Measurements from ENCODE around the gene TCFL5. TPM values are rescaled to one million over a fixed set of nuclear protein-coding genes. Genes with fewer than 3 reads are reported as not detected.

The TCFL5 gene
- 10.8 TPM for polyA plus RNA-seq (2013, experiment 1 of 2)
- 16.0 TPM for polyA plus RNA-seq (2013, experiment 2 of 2)

GRCh38 chr20:62861726-62862336 lies at the start of gene TCFL5:
TCFL5 (minus strand) TSS chr20:62861822; CDS start chr20:62861670, 152 bp downstream.
- Histone ChIP-seq H3K27ac (ENCODE audit: low read depth, low read length) (no peak within 1 kb of the TSS), H3K36me3 (ENCODE audit: insufficient read depth, low read length) (peaks cover 20% of the 10 kb centered on the region), H3K4me1 (ENCODE audit: insufficient read depth, low read length) (peaks cover 6% of the 10 kb centered on the region), H3K9me3 (ENCODE audit: insufficient read depth, low read depth, low read length) (no peaks in the 10 kb centered on the region), H3K4me3 (ENCODE audit: low read length) (peak within 1 kb of the TSS; percentile 72), H3K27me3 (ENCODE audit: insufficient read depth, low read length) (peaks cover 8% of the 10 kb centered on the region; the same call in 1 of the 2 replicates), H3K9ac (ENCODE audit: low read depth, low read length) (peak within 1 kb of the TSS; percentile 74)
- WGBS, result 12% methylated on average over 54 of the region's 70 CpGs

- Histone ChIP-seq H3K4me1 (ENCODE audit: insufficient read depth, low read length) (peaks cover 17% of the 10 kb centered on the region), H3K9me3 (ENCODE audit: insufficient read depth, low read depth, low read length) (no peaks in the 10 kb centered on the region), H3K27ac (ENCODE audit: low read depth, low read length) (no peak overlapping the region), H3K9ac (ENCODE audit: low read depth, low read length) (no peak overlapping the region), H3K4me3 (ENCODE audit: low read length) (no peak overlapping the region), H3K36me3 (ENCODE audit: insufficient read depth, low read length) (peaks cover 84% of the 10 kb centered on the region), H3K27me3 (ENCODE audit: insufficient read depth, low read length) (no peaks in the 10 kb centered on the region)
- 96% methylated on average over 45 of the region's 45 CpGs for WGBS
Measured at GRCh38 chr20:62910777-62911497, 49.3 kb upstream of the TCFL5 start.

- H3K4me1 ChIP-seq (ENCODE audit: insufficient read depth, low read length), result peaks cover 11% of the 10 kb centered on the region
- H3K4me3 ChIP-seq (ENCODE audit: low read length), result no peak overlapping the region
- no peak overlapping the region for H3K9ac ChIP-seq (ENCODE audit: low read depth, low read length)
- no peaks in the 10 kb centered on the region for H3K9me3 ChIP-seq (ENCODE audit: insufficient read depth, low read depth, low read length)
- peaks cover 91% of the 10 kb centered on the region for H3K36me3 ChIP-seq (ENCODE audit: insufficient read depth, low read length)
- 95% methylated on average over 11 of the region's 11 CpGs for WGBS
- H3K27me3 ChIP-seq (ENCODE audit: insufficient read depth, low read length), result no peaks in the 10 kb centered on the region
- no peak overlapping the region for H3K27ac ChIP-seq (ENCODE audit: low read depth, low read length)
Measured at GRCh38 chr20:62910217-62910766, 48.7 kb upstream of the TCFL5 start.

- WGBS, result 95% methylated on average over 18 of the region's 18 CpGs
- H3K27me3 ChIP-seq (ENCODE audit: insufficient read depth, low read length), result no peaks in the 10 kb centered on the region
- peaks cover 99% of the 10 kb centered on the region for H3K36me3 ChIP-seq (ENCODE audit: insufficient read depth, low read length)
- no peak overlapping the region for H3K9ac ChIP-seq (ENCODE audit: low read depth, low read length)
- no peak overlapping the region for H3K4me3 ChIP-seq (ENCODE audit: low read length)
- no peak overlapping the region for H3K27ac ChIP-seq (ENCODE audit: low read depth, low read length)
- H3K4me1 ChIP-seq (ENCODE audit: insufficient read depth, low read length), result peaks cover under 1% of the 10 kb centered on the region; the same call in 1 of the 2 replicates
- H3K9me3 ChIP-seq (ENCODE audit: insufficient read depth, low read depth, low read length), result no peaks in the 10 kb centered on the region
Measured at GRCh38 chr20:62908971-62909791, 47.6 kb upstream of the TCFL5 start.

GRCh38 chr20:62907384-62908317 lies 46.0 kb upstream of the TCFL5 start:
- Histone ChIP-seq H3K27me3 (ENCODE audit: insufficient read depth, low read length) (no peaks in the 10 kb centered on the region), H3K27ac (ENCODE audit: low read depth, low read length) (no peak overlapping the region), H3K36me3 (ENCODE audit: insufficient read depth, low read length) (peaks cover 100% of the 10 kb centered on the region), H3K4me1 (ENCODE audit: insufficient read depth, low read length) (no peaks in the 10 kb centered on the region), H3K4me3 (ENCODE audit: low read length) (no peak overlapping the region), H3K9me3 (ENCODE audit: insufficient read depth, low read depth, low read length) (no peaks in the 10 kb centered on the region), H3K9ac (ENCODE audit: low read depth, low read length) (no peak overlapping the region)
- WGBS, result 91% methylated on average over 16 of the region's 16 CpGs

- no peak overlapping the region for H3K4me3 ChIP-seq (ENCODE audit: low read length)
- no peaks in the 10 kb centered on the region for H3K4me1 ChIP-seq (ENCODE audit: insufficient read depth, low read length)
- peaks cover 100% of the 10 kb centered on the region for H3K36me3 ChIP-seq (ENCODE audit: insufficient read depth, low read length)
- H3K27me3 ChIP-seq (ENCODE audit: insufficient read depth, low read length), result no peaks in the 10 kb centered on the region
- H3K9ac ChIP-seq (ENCODE audit: low read depth, low read length), result no peak overlapping the region
- 94% methylated on average over 31 of the region's 31 CpGs for WGBS
- no peak overlapping the region for H3K27ac ChIP-seq (ENCODE audit: low read depth, low read length)
- H3K9me3 ChIP-seq (ENCODE audit: insufficient read depth, low read depth, low read length), result no peaks in the 10 kb centered on the region
Measured at GRCh38 chr20:62906647-62907375, 45.2 kb upstream of the TCFL5 start.

- Histone ChIP-seq H3K27me3 (ENCODE audit: insufficient read depth, low read length) (no peaks in the 10 kb centered on the region), H3K4me1 (ENCODE audit: insufficient read depth, low read length) (no peaks in the 10 kb centered on the region), H3K9me3 (ENCODE audit: insufficient read depth, low read depth, low read length) (no peaks in the 10 kb centered on the region), H3K36me3 (ENCODE audit: insufficient read depth, low read length) (peaks cover 100% of the 10 kb centered on the region), H3K4me3 (ENCODE audit: low read length) (no peak overlapping the region), H3K9ac (ENCODE audit: low read depth, low read length) (no peak overlapping the region), H3K27ac (ENCODE audit: low read depth, low read length) (no peak overlapping the region)
- WGBS, result 96% methylated on average over 16 of the region's 16 CpGs
Measured at GRCh38 chr20:62906209-62906608, 44.6 kb upstream of the TCFL5 start.

- no peaks in the 10 kb centered on the region for H3K9me3 ChIP-seq (ENCODE audit: insufficient read depth, low read depth, low read length)
Measured at GRCh38 chr20:62905536-62906117, 44.0 kb upstream of the TCFL5 start.

GRCh38 chr20:62902926-62903615 lies 41.4 kb upstream of the TCFL5 start:
- Histone ChIP-seq H3K4me3 (ENCODE audit: low read length) (no peak overlapping the region), H3K9me3 (ENCODE audit: insufficient read depth, low read depth, low read length) (no peaks in the 10 kb centered on the region), H3K27ac (ENCODE audit: low read depth, low read length) (no peak overlapping the region), H3K4me1 (ENCODE audit: insufficient read depth, low read length) (peaks cover 21% of the 10 kb centered on the region), H3K9ac (ENCODE audit: low read depth, low read length) (no peak overlapping the region), H3K27me3 (ENCODE audit: insufficient read depth, low read length) (no peaks in the 10 kb centered on the region), H3K36me3 (ENCODE audit: insufficient read depth, low read length) (peaks cover 72% of the 10 kb centered on the region)
- 93% methylated on average over 3 of the region's 7 CpGs for WGBS

More at GRCh38 chr20:62905536-62906117, 44.0 kb upstream of the TCFL5 start:
- 97% methylated on average over 17 of the region's 17 CpGs for WGBS
- Histone ChIP-seq H3K9ac (ENCODE audit: low read depth, low read length) (no peak overlapping the region), H3K4me3 (ENCODE audit: low read length) (no peak overlapping the region), H3K27me3 (ENCODE audit: insufficient read depth, low read length) (no peaks in the 10 kb centered on the region), H3K36me3 (ENCODE audit: insufficient read depth, low read length) (peaks cover 98% of the 10 kb centered on the region), H3K4me1 (ENCODE audit: insufficient read depth, low read length) (0 out of 2 replicates have a peak, but pooled peaks cover 1% of the 10 kb centered on the region), H3K27ac (ENCODE audit: low read depth, low read length) (no peak overlapping the region)
